Activated T-cell treated with anti-CD3 and anti-CD28 coated beads, Interleukin-2, amount 50 U/mL, for 72 hours (primary cell): ENCODE measurements around the gene PCP2. TPM values are rescaled to one million over a fixed set of nuclear protein-coding genes. Genes with fewer than 3 reads are reported as not detected.
A peak's percentile ranks its signal among the peaks of the same experiment; 100 is the strongest.
"Not testable (repeated sequence)": the region's sequence is repeated elsewhere in the genome, so short reads cannot be mapped to it uniquely, and the experiment has no call there.

ENCODE experiments used
- ATAC-seq, 2 donors: fragments of 150-1000 bp; cut with Tn5 transposase; replicated peaks in 1 of 2; 2 replicates each; pipeline ENCODE4 v1.10.0; 2021; ENCODE audit warnings: moderate library complexity in 2 of 2, mild to moderate bottlenecking in 1 of 2
- DNase-seq, 2 donors: peaks; one replicate each; pipeline ENCODE4 v3.0.0; 2021 to 2022; ENCODE audit warnings: mixed read lengths in 1 of 2
- H3K27ac Mint-ChIP-seq: one replicate; pipeline ENCODE4 v1.8.0; 2022; ENCODE audit warnings: mild to moderate bottlenecking, moderate library complexity, mixed read lengths
- H3K27me3 Mint-ChIP-seq: one replicate; pipeline ENCODE4 v1.8.0; 2022; ENCODE audit warnings: low read depth, mixed read lengths
- H3K36me3 Mint-ChIP-seq, 2 donors: one replicate each; pipeline ENCODE4 v1.8.0; 2022; ENCODE audit warnings: mixed read lengths in 2 of 2, mild to moderate bottlenecking in 1 of 2; ENCODE audit not compliant: insufficient read depth in 2 of 2
- H3K4me1 Mint-ChIP-seq: one replicate; pipeline ENCODE4 v1.8.0; 2022; ENCODE audit warnings: low read depth, mixed read lengths
- H3K4me3 Mint-ChIP-seq, 2 donors: one replicate each; pipeline ENCODE4 v1.8.0; 2022; ENCODE audit warnings: mild to moderate bottlenecking in 2 of 2, mixed read lengths in 2 of 2, moderate library complexity in 2 of 2
- H3K9me3 Mint-ChIP-seq, 2 donors: one replicate each; pipeline ENCODE4 v1.8.0; 2022; ENCODE audit warnings: mixed read lengths in 2 of 2
- total RNA-seq, 2 donors: library from RNA; stranded (reverse); gene quantifications; one replicate each; pipeline ENCODE4 v1.2.3, GENCODE V29; 2022

The PCP2 gene
- total RNA-seq, 2 donors from 2014 or later: 1.9 to 2.2 TPM

DNA sequence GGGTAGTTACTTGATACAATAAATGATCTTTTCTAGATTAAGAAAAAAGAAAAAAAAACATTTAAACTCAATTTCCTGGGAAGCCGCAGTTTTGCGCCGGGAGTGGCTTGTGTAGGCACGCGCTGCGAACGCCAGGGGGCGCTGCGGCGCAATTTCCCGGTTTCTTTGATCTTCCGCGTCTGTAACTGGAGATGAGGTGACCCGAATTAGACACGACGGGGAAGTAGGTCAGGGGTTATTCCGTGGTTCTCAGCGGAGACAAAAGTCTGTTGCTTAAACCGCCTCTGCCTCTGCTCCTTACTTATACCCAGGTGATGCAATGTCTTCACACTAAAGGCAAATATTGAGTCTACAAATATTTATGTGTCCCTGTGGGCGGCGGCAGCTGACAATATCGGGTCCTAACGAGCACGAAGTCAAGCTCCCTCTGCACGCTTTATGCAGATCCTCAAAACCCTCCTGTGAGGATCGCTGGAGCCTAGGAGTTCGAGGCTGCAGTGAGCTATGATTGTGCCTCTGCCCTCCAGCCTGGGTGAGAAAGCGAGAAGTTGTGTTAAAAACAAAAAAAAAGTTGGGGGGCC lies 18.6 kb upstream of the PCP2 start:
- peak overlapping the region; percentile 75 to 82 for H3K4me3 Mint-ChIP-seq
- peaks cover 4% of the 10 kb centered on the region for H3K27me3 Mint-ChIP-seq
- peaks cover 32% of the 10 kb centered on the region for H3K4me1 Mint-ChIP-seq
- H3K9me3 Mint-ChIP-seq: no peaks in the 10 kb centered on the region
- DNase-seq: peak; percentile 80 to 90
- H3K36me3 Mint-ChIP-seq: no peaks in the 10 kb centered on the region
- ATAC-seq: peak; percentile 88 to 89
- H3K27ac Mint-ChIP-seq: no peak overlapping the region

DNA sequence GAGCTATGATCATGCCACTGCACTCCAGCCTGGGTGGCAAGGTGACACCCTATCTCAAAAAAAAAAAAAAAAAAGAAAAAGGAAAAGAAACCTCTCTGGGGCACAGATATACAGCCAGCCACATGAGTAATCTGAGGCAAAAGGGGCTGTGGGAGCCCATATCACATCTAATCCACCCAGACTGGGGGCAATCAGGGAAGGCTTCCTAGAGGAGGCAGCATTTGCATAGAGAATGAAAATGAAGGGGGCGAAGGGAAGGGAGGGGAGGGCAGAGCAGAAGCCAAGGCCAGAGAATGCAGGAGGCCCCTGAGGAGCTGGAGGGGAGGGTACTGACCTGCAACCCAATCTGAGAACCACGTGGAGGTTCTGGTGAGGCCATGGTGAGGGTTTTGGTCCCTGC lies 16.6 kb upstream of the PCP2 start:
- peaks cover 15% of the 10 kb centered on the region for H3K4me1 Mint-ChIP-seq
- peaks cover 4% of the 10 kb centered on the region for H3K27me3 Mint-ChIP-seq
- DNase-seq (no peak), ATAC-seq (no peak)
- H3K9me3 Mint-ChIP-seq: no peaks in the 10 kb centered on the region
- H3K27ac Mint-ChIP-seq: no peak overlapping the region
- H3K36me3 Mint-ChIP-seq: peaks cover 0 to 3% of the 10 kb centered on the region in 2 donors
- H3K4me3 Mint-ChIP-seq: no peak overlapping the region

DNA sequence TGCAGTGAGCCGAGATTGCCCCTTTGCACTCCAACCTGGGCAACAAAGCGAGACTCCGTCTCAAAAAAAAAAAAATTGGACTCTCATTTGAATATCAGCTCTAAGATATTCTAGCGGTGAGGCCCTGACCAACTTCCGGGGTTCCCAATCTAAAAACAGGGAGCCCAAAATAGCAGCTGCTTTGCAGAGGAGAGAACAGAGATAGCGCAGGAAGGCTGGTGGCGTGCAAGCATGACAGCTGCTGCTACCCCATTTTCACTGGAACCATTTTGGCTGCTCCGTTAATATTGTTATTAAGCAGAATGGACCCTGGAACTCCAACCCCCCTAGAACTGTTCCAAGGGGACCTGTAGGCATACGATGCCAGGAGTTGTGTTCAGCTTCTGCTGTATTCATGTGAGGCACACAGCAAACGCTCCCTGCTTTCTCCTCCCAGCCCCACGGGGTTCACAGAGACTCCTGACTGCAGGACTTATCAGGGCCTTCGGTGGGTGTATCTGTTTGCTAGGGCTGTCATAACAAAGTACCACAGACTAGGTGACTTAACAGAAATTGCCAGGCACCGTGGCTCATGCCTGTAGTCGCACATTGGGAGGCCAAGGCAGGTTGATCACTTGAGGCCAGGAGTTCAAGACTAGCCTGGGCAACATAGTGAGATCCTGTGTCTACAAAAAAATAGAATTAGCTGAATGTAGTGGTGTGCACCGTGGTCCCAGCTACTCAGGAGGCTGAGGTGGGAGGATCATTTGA lies 14.9 kb upstream of the PCP2 start:
- Mint-ChIP-seq H3K36me3 (peaks cover 0 to 3% of the 10 kb centered on the region in 2 donors), H3K27ac (no peak overlapping the region), H3K4me3 (no peak overlapping the region), H3K9me3 (no peaks in the 10 kb centered on the region), H3K4me1 (peaks cover 15% of the 10 kb centered on the region), H3K27me3 (peaks cover 4% of the 10 kb centered on the region)
- ATAC-seq: no peak
- no peak for DNase-seq

DNA sequence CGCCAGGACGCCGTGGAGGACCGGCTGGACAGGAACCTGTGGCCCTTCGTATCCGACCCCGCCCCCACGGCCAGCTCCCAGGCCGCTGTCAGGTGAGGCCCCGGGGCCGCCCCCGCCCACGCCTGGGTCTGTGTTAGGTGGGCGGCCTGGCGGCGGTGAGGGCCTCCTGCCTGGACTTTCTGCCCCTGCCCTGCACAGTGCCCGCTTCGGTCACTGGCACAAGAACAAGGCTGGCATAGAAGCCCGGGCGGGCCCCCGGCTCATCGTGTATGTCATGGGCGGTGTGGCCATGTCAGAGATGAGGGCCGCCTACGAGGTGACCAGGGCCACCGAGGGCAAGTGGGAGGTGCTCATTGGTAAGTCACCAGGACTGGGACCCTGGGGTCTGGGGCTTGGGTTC lies 13.6 kb upstream of the PCP2 start:
- Mint-ChIP-seq H3K4me3 (no peak overlapping the region), H3K27me3 (no peaks in the 10 kb centered on the region), H3K27ac (no peak overlapping the region), H3K4me1 (peaks cover 4% of the 10 kb centered on the region), H3K36me3 (peaks cover 0 to 3% of the 10 kb centered on the region in 2 donors), H3K9me3 (no peaks in the 10 kb centered on the region)
- no peak for DNase-seq
- no peak for ATAC-seq

DNA sequence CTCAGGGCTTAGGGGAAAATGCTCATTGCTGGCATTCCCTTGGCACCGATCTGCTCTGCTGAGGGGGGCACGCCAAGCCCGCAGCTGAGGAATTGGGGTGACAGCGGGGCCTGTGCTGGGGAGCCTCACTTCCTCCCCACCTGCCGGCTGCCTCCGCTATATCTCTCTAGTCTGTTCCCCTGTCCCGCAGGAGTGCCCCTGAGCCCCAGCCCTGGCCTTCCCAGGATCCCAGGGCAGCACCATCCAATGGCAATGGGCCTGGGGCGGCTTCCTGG lies 12.8 kb upstream of the PCP2 start:
- Mint-ChIP-seq H3K4me1 (no peaks in the 10 kb centered on the region), H3K36me3 (peaks cover 0 to 3% of the 10 kb centered on the region in 2 donors), H3K4me3 (no peak overlapping the region), H3K27me3 (no peaks in the 10 kb centered on the region), H3K9me3 (no peaks in the 10 kb centered on the region), H3K27ac (no peak overlapping the region)
- DNase-seq: no peak
- no peak for ATAC-seq

DNA sequence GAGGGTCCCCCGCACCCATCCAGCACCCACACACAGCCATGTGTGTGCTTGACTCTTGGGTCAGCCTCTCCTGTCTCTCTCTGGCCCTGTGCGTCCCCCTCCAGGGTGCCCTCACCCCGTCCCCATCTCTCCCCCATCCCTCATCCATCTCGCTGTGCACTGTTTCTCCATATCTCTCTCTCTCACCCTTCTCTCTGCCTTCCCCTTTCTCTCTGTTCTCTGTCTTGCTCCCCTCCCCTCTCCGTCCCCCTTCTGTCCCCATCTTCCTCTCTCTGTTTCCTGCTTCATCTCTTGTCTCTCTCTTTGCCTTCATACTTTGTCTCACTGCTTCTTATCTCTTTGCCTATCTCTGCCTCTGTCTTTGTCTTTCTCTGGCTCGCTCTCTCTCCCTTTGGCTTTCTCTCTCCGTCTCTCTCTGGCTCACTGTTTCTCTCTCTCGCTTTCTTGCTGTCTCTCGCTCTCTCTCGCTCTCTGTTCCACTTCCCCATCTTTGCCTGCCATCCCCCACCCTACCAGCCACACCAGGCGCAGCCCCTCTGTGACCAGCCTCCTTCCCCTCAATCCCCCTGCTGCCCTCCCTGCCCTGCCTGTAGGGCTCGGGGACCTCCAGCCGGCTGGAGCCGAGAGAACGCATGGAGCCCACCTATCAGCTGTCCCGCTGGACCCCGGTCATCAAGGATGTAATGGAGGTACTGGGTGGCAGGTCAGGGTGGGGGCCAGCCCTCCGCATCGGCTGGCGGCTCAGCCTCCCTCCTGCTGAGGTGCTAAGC lies 12.3 kb upstream of the PCP2 start:
- Mint-ChIP-seq H3K27me3 (no peaks in the 10 kb centered on the region), H3K36me3 (peaks cover 0 to 3% of the 10 kb centered on the region in 2 donors), H3K4me1 (no peaks in the 10 kb centered on the region), H3K4me3 (no peak overlapping the region), H3K9me3 (no peaks in the 10 kb centered on the region), H3K27ac (no peak overlapping the region)
- no peak for ATAC-seq
- DNase-seq: no peak

DNA sequence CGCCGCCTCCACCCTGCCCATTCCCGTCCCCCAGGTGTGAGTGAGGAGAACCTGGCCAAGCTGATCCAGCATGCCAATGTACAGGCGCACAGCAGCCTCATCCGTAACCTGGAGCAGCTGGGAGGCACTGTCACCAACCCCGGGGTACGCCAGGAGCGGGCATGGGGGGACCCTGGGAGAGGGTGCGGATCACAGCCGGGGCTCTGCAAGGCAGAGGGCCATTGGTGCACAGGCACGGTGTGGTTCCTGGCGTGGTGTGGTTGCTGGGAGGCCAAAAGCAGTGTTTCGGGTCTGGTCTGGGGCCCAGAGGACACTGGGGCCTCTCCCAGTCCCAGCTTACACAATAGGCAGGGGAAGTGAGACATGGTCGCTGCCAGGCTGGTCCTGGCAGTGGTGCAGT lies 11.6 kb upstream of the PCP2 start:
- Mint-ChIP-seq H3K9me3 (peaks cover 0 to under 1% of the 10 kb centered on the region in 2 donors), H3K27me3 (no peaks in the 10 kb centered on the region), H3K4me3 (no peak overlapping the region), H3K4me1 (peaks cover 1% of the 10 kb centered on the region), H3K36me3 (peaks cover 2 to 4% of the 10 kb centered on the region in 2 donors), H3K27ac (no peak overlapping the region)
- DNase-seq: no peak
- no peak for ATAC-seq

DNA sequence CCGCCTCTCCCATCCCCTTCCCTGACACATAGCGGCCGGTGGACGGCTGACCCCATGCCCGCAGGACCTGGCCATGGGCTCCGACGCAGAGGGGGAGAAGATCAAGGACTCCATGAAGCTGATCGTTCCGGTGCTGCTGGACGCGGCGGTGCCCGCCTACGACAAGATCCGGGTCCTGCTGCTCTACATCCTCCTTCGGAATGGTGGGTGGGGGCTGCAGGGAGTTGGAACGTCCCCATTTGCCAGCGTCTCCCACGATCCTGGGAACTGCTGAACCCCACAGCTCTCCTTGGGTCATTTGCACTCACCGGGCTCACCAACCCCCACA lies 11.0 kb upstream of the PCP2 start:
- DNase-seq (no peak), ATAC-seq (no peak)
- Mint-ChIP-seq H3K9me3 (peaks cover 4% of the 10 kb centered on the region in 2 donors), H3K27ac (no peak overlapping the region), H3K36me3 (peaks cover 8 to 9% of the 10 kb centered on the region in 2 donors), H3K4me3 (no peak overlapping the region), H3K27me3 (no peaks in the 10 kb centered on the region), H3K4me1 (peaks cover 7% of the 10 kb centered on the region)

DNA sequence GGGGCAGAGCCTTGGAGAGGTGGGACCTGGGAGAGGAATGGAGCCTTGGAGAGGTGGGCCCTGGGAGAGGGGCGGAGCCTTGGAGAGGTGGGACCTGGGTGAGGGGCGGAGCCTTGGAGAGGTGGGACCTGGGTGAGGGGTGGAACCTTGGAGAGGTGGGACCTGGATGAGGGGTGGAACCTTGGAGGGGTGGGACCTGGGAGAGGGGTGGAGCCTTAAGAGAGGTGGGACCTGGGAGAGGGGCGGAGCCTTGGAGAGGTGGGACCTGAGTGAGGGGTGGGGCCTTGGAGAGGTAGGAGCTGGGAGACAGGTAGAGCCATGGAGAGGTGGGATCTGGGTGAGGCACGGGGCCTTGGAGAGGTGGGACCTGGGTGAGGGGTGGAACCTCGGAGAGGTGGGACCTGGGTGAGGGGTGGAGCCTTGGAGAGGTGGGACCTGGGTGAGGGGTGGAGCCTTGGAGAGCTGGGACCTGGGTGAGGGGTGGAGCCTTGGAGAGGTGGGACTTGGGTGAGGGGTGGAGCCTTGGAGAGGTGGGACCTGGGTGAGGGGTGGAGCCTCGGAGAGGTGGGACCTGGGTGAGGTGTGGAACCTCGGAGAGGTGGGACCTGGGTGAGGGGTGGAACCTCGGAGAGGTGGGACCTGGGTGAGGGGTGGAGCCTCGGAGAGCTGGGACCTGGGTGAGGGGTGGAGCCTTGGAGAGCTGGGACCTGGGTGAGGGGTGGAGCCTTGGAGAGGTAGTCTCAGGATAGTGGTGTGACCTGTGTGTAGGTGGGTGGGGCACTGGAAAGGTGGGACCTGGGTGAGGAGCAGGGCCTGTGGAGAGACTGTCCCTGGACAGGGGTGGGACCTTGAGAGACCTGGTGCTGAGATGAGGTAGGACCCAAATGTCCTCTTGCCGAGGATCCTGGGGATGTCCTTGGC lies 10.4 kb upstream of the PCP2 start:
- not testable (repeated sequence) for H3K9me3 Mint-ChIP-seq, H3K27ac Mint-ChIP-seq, H3K27me3 Mint-ChIP-seq, H3K4me3 Mint-ChIP-seq, H3K4me1 Mint-ChIP-seq, ATAC-seq, H3K36me3 Mint-ChIP-seq
- peak; percentile 19 to 23 for DNase-seq

DNA sequence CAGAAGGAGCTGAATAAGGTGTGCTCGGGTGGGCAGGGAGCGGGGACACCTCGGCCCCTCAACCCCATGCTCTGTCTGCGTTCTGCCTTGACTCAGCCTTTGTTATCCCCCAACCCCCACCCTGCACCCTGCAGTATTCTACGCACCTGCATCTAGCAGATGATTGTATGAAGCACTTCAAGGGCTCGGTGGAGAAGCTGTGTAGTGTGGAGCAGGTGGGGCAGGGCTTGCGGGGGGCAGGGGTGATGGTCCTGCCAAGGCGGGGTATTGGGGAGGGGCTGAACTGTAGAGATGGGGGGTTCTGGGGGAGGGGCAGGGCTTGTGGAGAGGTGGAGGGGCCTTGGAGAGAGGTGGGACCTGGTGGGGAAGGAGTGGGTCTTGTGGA lies 9.5 kb upstream of the PCP2 start:
- Mint-ChIP-seq H3K4me1 (peaks cover 19% of the 10 kb centered on the region), H3K36me3 (peaks cover 8 to 10% of the 10 kb centered on the region in 2 donors), H3K27ac (no peak overlapping the region), H3K9me3 (peaks cover 4% of the 10 kb centered on the region in 2 donors), H3K4me3 (no peak overlapping the region), H3K27me3 (no peaks in the 10 kb centered on the region)
- ATAC-seq (no peak), DNase-seq (no peak)

DNA sequence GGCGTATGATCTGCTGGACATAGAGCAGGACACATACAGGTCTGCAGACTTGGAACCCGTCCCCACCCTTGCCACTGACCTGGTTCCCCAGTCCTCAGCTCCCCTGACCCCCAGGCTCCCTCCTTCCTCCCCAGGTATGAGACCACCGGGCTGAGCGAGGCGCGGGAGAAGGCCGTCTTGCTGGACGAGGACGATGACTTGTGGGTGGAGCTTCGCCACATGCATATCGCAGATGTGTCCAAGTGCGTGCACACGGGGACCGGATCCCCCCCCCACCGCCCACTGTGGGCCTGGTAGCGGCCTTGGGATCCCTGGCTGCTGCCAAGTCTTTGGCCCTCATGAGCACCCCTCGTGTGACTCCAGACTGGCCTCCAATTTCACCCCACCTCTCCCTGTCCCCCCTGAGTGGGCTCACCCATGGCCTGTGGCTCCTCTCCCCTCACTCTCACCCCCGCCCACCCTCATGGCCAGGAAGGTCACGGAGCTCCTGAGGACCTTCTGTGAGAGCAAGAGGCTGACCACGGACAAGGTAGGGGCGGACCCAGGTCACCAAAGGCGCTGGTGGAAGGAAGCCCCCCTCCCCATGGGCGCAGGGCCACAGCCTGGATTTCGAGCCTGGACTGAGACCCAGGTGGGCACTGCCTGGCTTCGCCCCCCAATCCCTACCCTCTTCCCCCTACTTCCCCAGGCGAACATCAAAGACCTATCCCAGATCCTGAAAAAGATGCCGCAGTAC lies 8.9 kb upstream of the PCP2 start:
- DNase-seq (no peak), ATAC-seq (no peak)
- H3K27ac Mint-ChIP-seq: no peak overlapping the region
- no peak overlapping the region for H3K4me3 Mint-ChIP-seq
- no peaks in the 10 kb centered on the region for H3K27me3 Mint-ChIP-seq
- H3K36me3 Mint-ChIP-seq: peaks cover 8 to 10% of the 10 kb centered on the region in 2 donors
- peaks cover 4% of the 10 kb centered on the region in 2 donors for H3K9me3 Mint-ChIP-seq
- peaks cover 24% of the 10 kb centered on the region for H3K4me1 Mint-ChIP-seq
